Measurements from ENCODE around the gene SF3B2.

GRCh38 chr11:66032957-66033735, 19.0 kb upstream of the SF3B2 start:
- TF ChIP-seq CTCF (IDR thresholded peaks at IDR 0.05) (no peak), POLR2A (IDR thresholded peaks at IDR 0.05) (no peak)

Data from body of pancreas (tissue), 4 donors.